H1 (cell line): ENCODE results near the gene SLC12A7. TPM values are rescaled to one million over a fixed set of nuclear protein-coding genes. Genes with fewer than 3 reads are reported as not detected.

ENCODE experiments used
- BCL11A ChIP-seq, 2 experiments: IDR thresholded peaks; one replicate each; pipeline ENCODE4 v1.6.1; 2011; ENCODE audit warnings: low read depth in 2 of 2, low read length in 2 of 2, mild to moderate bottlenecking in 2 of 2
- CHD7 ChIP-seq: fragments of 300-600 bp; sonication (generic); IDR thresholded peaks from 2 replicates; pipeline ENCODE4 v1.7.1; 2012; ENCODE audit warnings: low read length, moderate library complexity, mild to moderate bottlenecking, inconsistent platforms; ENCODE audit not compliant: insufficient replicate concordance
- KDM5A ChIP-seq: fragments of 200-600 bp; IDR thresholded peaks from 2 replicates; pipeline ENCODE4 v1.7.1; 2012; ENCODE audit warnings: mild to moderate bottlenecking, low read length, inconsistent platforms, mixed read lengths
- RBBP5 ChIP-seq: IDR thresholded peaks from 2 replicates; pipeline ENCODE4 v1.7.1; 2012; ENCODE audit warnings: low read depth, mild to moderate bottlenecking, inconsistent platforms, low read length, moderate library complexity, borderline replicate concordance
- SIX5 ChIP-seq: IDR thresholded peaks from 2 replicates; pipeline ENCODE4 v1.6.1; 2011; ENCODE audit warnings: mild to moderate bottlenecking, low read depth, low read length
- polyA plus RNA-seq, 7 experiments: library from polyadenylated mRNA; depleted of rRNA in 3 of 7; stranded (reverse) in 5 of 7; unstranded in 2 of 7; fragments of >200 nt in 5 of 7; fragments of 200-250 nt in 2 of 7; gene quantifications; 1 replicate in 5 of 7; 2 replicates in 1 of 7; 4 replicates in 1 of 7; pipeline versions ENCODE4 v1.2.1 to v1.2.3, GENCODE V29; 2011 to 2013; ENCODE audit warnings: missing spikeins in 2 of 7, mixed read lengths in 2 of 7
- total RNA-seq: library from RNA; stranded (reverse); fragmentation: NEBNext Ultra II Directional; extraction: Animal tissue kit (Norgen Biotek cat#: 25700); gene quantifications from 2 replicates; pipeline ENCODE4 v1.2.1, GENCODE V29; 2021

Gene SLC12A7
- total and polyA plus RNA-seq, 2 of the 8 experiments (the other 6 are each of a cell fraction or from before 2014, with no cell fraction given): 23.5 to 39.7 TPM

- no peak for TF ChIP-seq CHD7
- TF ChIP-seq RBBP5: no peak
- TF ChIP-seq KDM5A: no peak
- no peak for TF ChIP-seq SIX5
- TF ChIP-seq BCL11A (IDR thresholded peaks at IDR 0.05; ENCODE audit: low read depth in 2 of 2, low read length in 2 of 2): no peak
Observed at GRCh38 chr5:1044117-1044516, 67.7 kb downstream of the SLC12A7 start (continued).
